ENCODE measurements around the gene MS4A4E. TPM values are rescaled to one million over a fixed set of nuclear protein-coding genes. Genes with fewer than 3 reads are reported as not detected.
A peak's percentile ranks its signal among the peaks of the same experiment; 100 is the strongest.

The MS4A4E gene
- total and polyA plus RNA-seq, 2 experiments from 2014 or later, result not detected

- Mint-ChIP-seq H3K36me3 (ENCODE audit: low read depth) (peaks cover 21% of the 10 kb centered on the region; the same call in 2 of the 3 replicates), H3K27ac (no peak overlapping the region), H3K4me3 (no peak overlapping the region), H3K9me3 (peaks cover 44% of the 10 kb centered on the region), H3K27me3 (ENCODE audit: insufficient read depth, low read depth, poor library complexity) (no peaks in the 10 kb centered on the region), H3K4me1 (no peaks in the 10 kb centered on the region)
- H4K20me1 ChIP-seq (replicated peaks; ENCODE audit: insufficient read depth), result no peaks in the 10 kb centered on the region
- no peak overlapping the region for H3K4me3 ChIP-seq
- H3K79me2 ChIP-seq (replicated peaks; ENCODE audit: insufficient read depth), result no peaks in the 10 kb centered on the region
- H3F3A ChIP-seq (replicated peaks; ENCODE audit: low read depth), result no peaks in the 10 kb centered on the region
- H3K36me3 ChIP-seq (ENCODE audit: insufficient read depth), result peaks cover 5% of the 10 kb centered on the region; the same call in 1 of the 2 replicates
- H3K27me3 ChIP-seq (ENCODE audit: insufficient read depth), result no peaks in the 10 kb centered on the region
- ATAC-seq, result no peak
- TF ChIP-seq NANOG (IDR thresholded peaks at IDR 0.05; ENCODE audit: borderline replicate concordance) (no peak), JUNB (IDR thresholded peaks at IDR 0.05; ENCODE audit: unreplicated experiment) (no peak), CREB1 (CRISPR knock-in tag; IDR thresholded peaks at IDR 0.05; ENCODE audit: low read depth) (no peak), CTCF (conservative IDR thresholded peaks at IDR 0.05; ENCODE audit: low read depth in 2 of 2) (no peak)
- H2AFZ ChIP-seq, result no peak overlapping the region
- H3K4me2 ChIP-seq, result no peak overlapping the region
- H3K27ac ChIP-seq (ENCODE audit: low read depth), result no peak overlapping the region
- no peaks in the 10 kb centered on the region for H3K4me1 ChIP-seq (ENCODE audit: insufficient read depth)
- DNase-seq (ENCODE audit: low spot score), result no peak
- H3K9me2 ChIP-seq (ENCODE audit: insufficient read depth), result no peaks in the 10 kb centered on the region; the same call in 1 of the 2 replicates
Measured at GRCh38 chr11:60164550-60165075, 78.3 kb downstream of the MS4A4E start.

DNA sequence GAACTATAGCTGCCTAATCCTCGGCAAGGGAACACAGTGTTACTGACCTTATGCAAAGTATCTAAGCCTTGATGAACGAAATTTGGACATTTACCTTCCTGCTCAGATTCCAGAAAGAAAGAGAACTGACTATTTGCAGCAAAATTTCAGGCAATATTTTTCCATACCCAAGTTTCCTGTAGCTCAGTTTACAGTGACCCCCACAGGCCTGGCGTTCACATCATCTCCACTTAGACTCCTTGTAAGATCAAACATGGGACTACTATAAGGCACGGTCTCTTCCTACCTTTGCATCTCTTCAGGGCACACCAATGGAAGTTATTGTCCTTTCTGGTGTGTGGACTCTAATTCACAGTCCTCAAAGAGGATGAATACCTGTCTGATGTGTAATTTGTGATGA, 81.2 kb downstream of the MS4A4E start:
- Histone ChIP-seq H4K20me1 (replicated peaks; ENCODE audit: insufficient read depth) (no peaks in the 10 kb centered on the region), H3K9me2 (ENCODE audit: insufficient read depth) (no peaks in the 10 kb centered on the region; the same call in 1 of the 2 replicates), H3K27me3 (ENCODE audit: insufficient read depth) (no peaks in the 10 kb centered on the region), H3K36me3 (ENCODE audit: insufficient read depth) (no peaks in the 10 kb centered on the region), H2AFZ (peak overlapping the region; percentile 39; the same call in 1 of the 2 replicates), H3F3A (replicated peaks; ENCODE audit: low read depth) (no peaks in the 10 kb centered on the region), H3K79me2 (replicated peaks; ENCODE audit: insufficient read depth) (no peaks in the 10 kb centered on the region), H3K4me1 (ENCODE audit: insufficient read depth) (no peaks in the 10 kb centered on the region), H3K4me3 (no peak overlapping the region), H3K27ac (ENCODE audit: low read depth) (no peak overlapping the region), H3K4me2 (no peak overlapping the region)
- DNase-seq (ENCODE audit: low spot score), result no peak
- Mint-ChIP-seq H3K4me3 (no peak overlapping the region), H3K4me1 (no peaks in the 10 kb centered on the region), H3K27ac (no peak overlapping the region), H3K27me3 (ENCODE audit: insufficient read depth, low read depth, poor library complexity) (no peaks in the 10 kb centered on the region), H3K9me3 (peaks cover 16% of the 10 kb centered on the region; the same call in 2 of the 3 replicates), H3K36me3 (ENCODE audit: low read depth) (no peaks in the 10 kb centered on the region)
- ATAC-seq, result no peak
- TF ChIP-seq ZNF114 (CRISPR knock-in tag; IDR thresholded peaks at IDR 0.05) (no peak), CREB1 (CRISPR knock-in tag; IDR thresholded peaks at IDR 0.05; ENCODE audit: low read depth) (no peak), CTCF (conservative IDR thresholded peaks at IDR 0.05; ENCODE audit: low read depth in 2 of 2) (no peak), POLR2AphosphoS5 (IDR thresholded peaks at IDR 0.05; ENCODE audit: low read depth) (no peak), EZH2phosphoT487 (IDR thresholded peaks at IDR 0.05; ENCODE audit: unreplicated experiment) (no peak), ZNF462 (CRISPR knock-in tag; IDR thresholded peaks at IDR 0.05) (no peak), NANOG (IDR thresholded peaks at IDR 0.05; ENCODE audit: borderline replicate concordance) (no peak), JUNB (IDR thresholded peaks at IDR 0.05; ENCODE audit: unreplicated experiment) (no peak)
- TF ChIP-seq, protein P1, sequence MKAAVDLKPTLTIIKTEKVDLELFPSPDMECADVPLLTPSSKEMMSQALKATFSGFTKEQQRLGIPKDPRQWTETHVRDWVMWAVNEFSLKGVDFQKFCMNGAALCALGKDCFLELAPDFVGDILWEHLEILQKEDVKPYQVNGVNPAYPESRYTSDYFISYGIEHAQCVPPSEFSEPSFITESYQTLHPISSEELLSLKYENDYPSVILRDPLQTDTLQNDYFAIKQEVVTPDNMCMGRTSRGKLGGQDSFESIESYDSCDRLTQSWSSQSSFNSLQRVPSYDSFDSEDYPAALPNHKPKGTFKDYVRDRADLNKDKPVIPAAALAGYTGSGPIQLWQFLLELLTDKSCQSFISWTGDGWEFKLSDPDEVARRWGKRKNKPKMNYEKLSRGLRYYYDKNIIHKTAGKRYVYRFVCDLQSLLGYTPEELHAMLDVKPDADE (IDR thresholded peaks at IDR 0.05), result no peak
